Activated naive CD4-positive, alpha-beta T cell treated with anti-CD3 and anti-CD28 coated beads, Interleukin-2, amount 10 ng/mL, durations not matched to agents 7 days and 5 days (primary cell): Measurements from ENCODE around the gene CA4.
"Not testable (repeated sequence)": the region's sequence is repeated elsewhere in the genome, so short reads cannot be mapped to it uniquely, and the experiment has no call there.

Source experiments
- CTCF ChIA-PET: fragments of 350-600 bp; sonication (Branson Sonifier 250); formaldehyde crosslinking; loops from one replicate; lab custom pipeline; 2021; ENCODE audit warnings: antibody characterized with exemption; lab: Charles Lee
- DNase-seq: peaks from one replicate; pipeline ENCODE4 v3.0.0-alpha.2; 2020
- H3K27ac Mint-ChIP-seq: one replicate; pipeline ENCODE4 v1.8.0; 2021; ENCODE audit warnings: mild to moderate bottlenecking, moderate library complexity, mixed read lengths
- H3K27me3 Mint-ChIP-seq: one replicate; pipeline ENCODE4 v1.8.0; 2021; ENCODE audit warnings: mild to moderate bottlenecking, mixed read lengths
- H3K36me3 Mint-ChIP-seq: one replicate; pipeline ENCODE4 v1.8.0; 2021; ENCODE audit warnings: mixed read lengths
- H3K4me1 Mint-ChIP-seq: one replicate; pipeline ENCODE4 v1.8.0; 2021; ENCODE audit warnings: mixed read lengths
- H3K4me3 Mint-ChIP-seq: one replicate; pipeline ENCODE4 v1.8.0; 2021; ENCODE audit warnings: mild to moderate bottlenecking, moderate library complexity, mixed read lengths
- H3K9me3 Mint-ChIP-seq: one replicate; pipeline ENCODE4 v1.8.0; 2021; ENCODE audit warnings: mixed read lengths

Gene CA4

DNA sequence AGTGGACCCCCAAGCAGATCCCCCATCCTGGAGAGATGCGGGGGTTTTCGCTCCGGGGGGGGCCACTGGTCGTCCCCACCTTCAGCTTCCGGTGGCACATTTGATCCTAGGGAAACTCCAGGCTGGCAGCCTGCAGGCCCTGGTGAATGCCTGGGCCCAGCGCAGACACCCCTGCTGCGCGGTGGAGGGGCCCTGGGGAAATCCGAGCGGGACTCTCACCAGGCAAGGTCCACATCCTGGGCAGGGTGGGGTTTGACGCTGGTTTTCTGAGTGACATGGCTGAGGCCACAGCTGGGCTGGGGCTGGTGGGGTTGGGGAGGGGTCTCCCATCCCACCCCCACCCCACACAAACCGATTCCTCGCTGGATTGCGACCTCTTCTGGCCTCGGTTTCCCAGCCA, 30.6 kb upstream of the CA4 start:
- CTCF ChIA-PET, H3K36me3 Mint-ChIP-seq, H3K9me3 Mint-ChIP-seq, H3K4me3 Mint-ChIP-seq, H3K4me1 Mint-ChIP-seq, DNase-seq, H3K27ac Mint-ChIP-seq, H3K27me3 Mint-ChIP-seq: not testable (repeated sequence)

DNA sequence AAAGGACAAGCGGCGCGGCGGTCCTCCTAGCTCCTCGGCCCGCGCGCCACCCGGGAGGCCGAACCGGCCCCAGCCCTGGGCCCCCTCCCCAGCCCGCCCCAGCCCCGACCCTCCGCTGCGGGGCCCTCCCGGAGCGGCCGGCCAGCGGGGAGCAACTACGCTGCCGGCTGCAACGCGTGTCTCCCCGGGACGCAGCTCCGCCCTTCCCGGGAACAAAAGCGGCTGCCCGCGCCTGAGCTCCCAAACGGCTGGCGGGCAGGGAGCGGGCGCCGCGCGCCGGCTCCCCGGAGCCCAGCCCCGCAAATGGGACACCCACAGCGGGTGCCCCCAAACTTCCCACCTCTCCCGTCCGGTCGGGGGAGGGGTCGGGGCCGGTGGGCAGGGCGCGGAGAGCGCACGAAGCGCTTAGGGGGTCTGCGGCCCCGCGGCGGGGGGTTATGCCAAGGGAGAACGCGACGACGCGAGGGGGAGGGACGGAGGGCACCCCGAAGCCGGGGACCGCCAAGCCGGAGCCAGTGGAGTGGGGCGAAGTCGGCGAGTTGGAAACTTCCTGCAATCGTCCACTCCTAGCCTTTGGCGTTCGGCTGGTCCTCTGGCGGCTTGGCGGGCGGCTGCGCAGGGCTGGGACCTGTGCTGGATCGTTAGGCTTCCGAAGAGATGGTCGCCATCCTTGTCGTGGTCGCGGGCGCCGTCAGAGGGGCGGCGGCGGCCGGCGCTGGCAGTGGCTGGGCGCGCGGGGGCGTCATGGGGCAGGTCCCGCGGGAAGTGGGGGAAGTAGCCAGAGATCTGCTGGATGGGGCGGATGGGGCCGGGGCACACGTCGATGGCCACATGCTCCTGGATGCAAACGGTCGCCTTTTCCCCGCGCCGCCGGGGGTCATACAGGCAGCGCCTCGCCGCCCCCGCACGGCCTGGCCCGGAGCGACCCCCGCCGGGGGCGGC, 29.7 kb upstream of the CA4 start:
- CTCF ChIA-PET, DNase-seq, H3K36me3 Mint-ChIP-seq, H3K9me3 Mint-ChIP-seq, H3K4me1 Mint-ChIP-seq, H3K27me3 Mint-ChIP-seq, H3K27ac Mint-ChIP-seq, H3K4me3 Mint-ChIP-seq: not testable (repeated sequence)

DNA sequence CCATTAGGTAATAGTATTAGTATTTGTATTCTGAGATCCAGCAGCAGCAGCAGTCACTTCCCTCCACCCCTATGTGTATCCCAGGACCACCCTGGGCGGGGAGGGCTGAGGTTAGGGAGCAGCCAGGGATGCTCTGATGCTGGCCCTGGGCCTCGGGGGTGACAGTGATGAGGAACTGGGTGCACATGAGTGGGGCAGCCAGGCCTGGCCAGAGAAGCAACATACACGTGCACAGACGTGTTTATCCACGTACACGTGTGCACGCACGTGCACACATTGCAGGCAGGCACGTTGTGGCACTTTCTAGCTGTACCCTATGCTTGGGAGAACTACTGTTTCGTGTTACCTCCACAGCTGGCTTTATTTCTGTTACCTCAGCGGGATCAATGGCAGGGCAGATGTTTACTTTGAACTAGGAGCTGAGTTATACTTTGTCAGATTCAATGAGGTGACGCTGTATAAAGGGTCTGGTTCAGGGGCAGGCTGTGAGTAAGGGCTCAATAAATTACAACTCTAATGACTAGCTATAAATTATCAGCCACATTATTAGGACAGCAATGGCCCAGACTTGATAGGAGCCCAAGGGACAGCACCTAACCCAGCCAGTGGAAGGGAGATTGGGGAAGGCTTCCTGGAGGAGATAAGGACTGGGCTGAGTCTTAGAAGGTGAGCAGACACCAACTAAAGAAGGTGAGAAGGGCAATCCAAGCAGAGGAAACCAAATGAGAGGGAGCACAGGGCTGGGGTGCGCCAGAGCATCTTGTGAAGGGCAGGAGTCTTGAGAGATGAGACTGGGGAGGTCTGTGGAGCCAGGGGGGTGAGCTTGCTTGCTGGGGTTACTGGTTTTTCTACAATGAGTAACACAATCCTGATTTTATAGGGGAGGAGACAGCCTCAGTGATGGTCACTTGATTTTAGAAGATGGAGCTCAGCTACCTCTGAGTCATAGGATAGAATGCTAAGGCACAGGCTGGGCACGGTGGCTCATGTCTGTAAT, 22.4 kb upstream of the CA4 start:
- H3K9me3 Mint-ChIP-seq, result no peaks in the 10 kb centered on the region
- DNase-seq, result no peak
- no peaks in the 10 kb centered on the region for H3K4me1 Mint-ChIP-seq
- CTCF ChIA-PET, result interaction anchor here (2.0 kb wide), 1 partner anchor 16 kb away, joined by 5 read pairs; no protein-coding TSS in a partner anchor
- no peak overlapping the region for H3K4me3 Mint-ChIP-seq
- H3K36me3 Mint-ChIP-seq, result peaks cover 4% of the 10 kb centered on the region
- H3K27ac Mint-ChIP-seq, result no peak overlapping the region
- H3K27me3 Mint-ChIP-seq, result peaks cover 16% of the 10 kb centered on the region

DNA sequence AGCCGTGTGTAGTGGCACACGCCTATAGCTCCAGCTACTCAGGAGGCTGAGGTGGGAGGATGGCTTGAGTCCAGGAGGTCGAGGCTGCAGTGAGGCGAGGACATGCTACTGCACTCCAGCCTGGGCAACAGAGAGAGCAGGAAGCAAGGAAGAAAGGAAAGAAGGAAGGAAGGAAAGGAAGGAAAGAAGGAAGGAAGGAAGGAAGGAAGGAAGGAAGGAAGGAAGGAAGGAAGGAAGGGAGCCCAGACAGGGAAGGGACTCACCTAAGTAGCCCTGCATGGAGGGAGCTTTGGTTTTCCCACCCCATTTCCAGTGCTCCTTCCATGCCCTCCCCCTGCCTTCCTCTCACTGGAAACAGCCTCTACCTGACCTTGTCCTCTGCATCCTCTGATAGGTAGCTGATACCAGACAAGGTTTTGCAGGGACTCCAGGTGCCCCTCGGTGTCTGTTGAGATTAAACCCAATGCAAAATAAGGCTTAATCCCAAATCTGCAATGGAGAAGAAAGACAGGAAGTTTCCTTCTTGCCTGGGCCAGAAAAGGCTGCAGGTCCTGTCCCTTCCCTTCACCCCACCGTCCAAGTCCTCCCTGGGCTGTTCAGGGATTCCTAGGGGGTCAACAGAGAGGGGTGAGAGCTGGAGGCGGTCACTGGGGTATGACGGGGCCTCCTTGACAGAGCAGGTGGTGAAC, 21.5 kb upstream of the CA4 start:
- no peak for DNase-seq
- Mint-ChIP-seq H3K4me1 (peaks cover 3% of the 10 kb centered on the region), H3K27me3 (peaks cover 16% of the 10 kb centered on the region), H3K4me3 (no peak overlapping the region), H3K9me3 (no peaks in the 10 kb centered on the region), H3K36me3 (peaks cover 9% of the 10 kb centered on the region), H3K27ac (no peak overlapping the region)
- CTCF ChIA-PET, result interaction anchor here (2.0 kb wide), 1 partner anchor 15 kb away, joined by 5 read pairs; no protein-coding TSS in a partner anchor

DNA sequence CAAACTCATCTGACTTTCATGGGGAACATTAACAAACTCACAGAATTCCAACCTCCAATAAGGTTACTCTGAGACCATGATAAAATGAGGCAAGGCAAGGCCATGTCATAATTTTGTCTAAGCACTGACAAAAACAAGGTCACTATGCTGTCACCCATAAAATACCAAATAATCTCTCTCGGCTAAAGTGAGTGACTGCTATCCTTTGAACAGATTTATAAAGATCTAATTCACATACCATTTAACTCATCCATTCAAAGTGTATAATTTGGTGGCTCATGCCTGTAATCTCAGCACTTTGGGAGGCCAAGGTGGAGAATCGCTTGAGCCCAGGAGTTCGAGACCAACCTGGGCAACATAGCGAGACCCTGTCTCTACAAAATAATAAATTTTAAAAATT, 20.6 kb upstream of the CA4 start:
- Mint-ChIP-seq H3K4me1 (peaks cover 10% of the 10 kb centered on the region), H3K36me3 (peaks cover 9% of the 10 kb centered on the region), H3K27me3 (peaks cover 16% of the 10 kb centered on the region), H3K27ac (no peak overlapping the region), H3K9me3 (no peaks in the 10 kb centered on the region), H3K4me3 (no peak overlapping the region)
- CTCF ChIA-PET, result interaction anchor here (2.0 kb wide), 1 partner anchor 14 kb away, joined by 5 read pairs; no protein-coding TSS in a partner anchor
- DNase-seq, result no peak

DNA sequence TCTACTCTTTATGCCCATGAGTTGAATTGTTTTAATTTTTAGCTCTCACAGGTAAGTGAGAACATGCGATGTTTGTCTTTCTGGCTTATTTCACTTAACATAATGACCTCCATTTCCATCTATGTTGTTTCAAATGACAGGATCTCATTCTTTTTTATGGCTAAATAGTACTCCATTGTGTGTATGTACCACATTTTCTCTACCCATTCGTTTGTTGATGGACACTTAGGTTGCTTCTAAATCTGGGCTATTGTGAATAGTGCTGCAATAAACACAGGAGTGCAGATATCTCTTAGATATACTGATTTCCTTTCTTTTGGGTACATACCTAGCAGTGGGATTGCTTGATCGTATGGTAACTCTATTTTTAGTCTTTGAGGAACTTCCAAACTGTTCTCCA, 19.3 kb upstream of the CA4 start:
- peaks cover 24% of the 10 kb centered on the region for H3K27me3 Mint-ChIP-seq
- H3K9me3 Mint-ChIP-seq, result no peaks in the 10 kb centered on the region
- no peak overlapping the region for H3K27ac Mint-ChIP-seq
- peaks cover 22% of the 10 kb centered on the region for H3K4me1 Mint-ChIP-seq
- H3K4me3 Mint-ChIP-seq, result no peak overlapping the region
- CTCF ChIA-PET, result no interaction called here
- H3K36me3 Mint-ChIP-seq, result peaks cover 16% of the 10 kb centered on the region
- DNase-seq, result no peak

DNA sequence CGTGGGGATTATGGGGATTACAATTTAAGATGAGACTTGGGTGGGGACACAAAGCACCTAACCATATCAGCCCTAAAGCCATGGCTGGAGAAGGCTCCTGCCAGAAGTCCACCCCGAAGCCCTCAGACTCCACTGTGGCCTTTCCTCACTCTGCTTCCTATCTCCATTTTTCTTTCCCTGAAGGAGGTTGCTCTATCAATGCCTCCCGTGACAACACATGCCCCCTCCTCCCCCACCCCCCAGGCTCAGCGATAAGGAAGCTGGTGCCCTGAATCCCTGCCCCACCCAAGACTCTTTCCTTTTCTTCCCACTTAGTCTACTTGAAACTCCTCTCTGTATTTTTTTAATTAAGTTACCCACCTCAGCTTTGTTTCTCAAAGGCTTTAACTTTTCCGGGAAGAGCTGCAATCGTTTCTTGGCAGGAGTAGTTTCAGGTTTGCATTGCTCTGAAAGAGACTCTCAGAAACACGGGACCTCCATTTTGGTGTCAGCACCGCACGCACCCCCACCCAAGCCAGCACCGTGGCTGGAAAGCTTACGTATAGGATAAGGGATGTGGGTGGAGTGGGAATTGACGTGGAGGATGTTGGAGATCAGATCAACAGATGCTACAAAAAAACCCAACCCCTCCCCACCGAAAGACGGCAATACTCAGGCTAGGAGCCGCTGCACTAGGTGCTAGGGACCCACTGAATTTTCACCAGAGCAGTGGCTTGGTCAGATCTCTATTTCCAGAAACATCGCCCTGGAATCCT, 15.2 kb upstream of the CA4 start:
- H3K36me3 Mint-ChIP-seq, result peaks cover 16% of the 10 kb centered on the region
- peaks cover 48% of the 10 kb centered on the region for H3K27me3 Mint-ChIP-seq
- peak overlapping the region; percentile 74 for H3K27ac Mint-ChIP-seq
- H3K4me3 Mint-ChIP-seq, result peak overlapping the region; percentile 97
- H3K9me3 Mint-ChIP-seq, result peaks cover 2% of the 10 kb centered on the region
- CTCF ChIA-PET, result no interaction called here
- peak; percentile 48 for DNase-seq
- H3K4me1 Mint-ChIP-seq, result peaks cover 31% of the 10 kb centered on the region

DNA sequence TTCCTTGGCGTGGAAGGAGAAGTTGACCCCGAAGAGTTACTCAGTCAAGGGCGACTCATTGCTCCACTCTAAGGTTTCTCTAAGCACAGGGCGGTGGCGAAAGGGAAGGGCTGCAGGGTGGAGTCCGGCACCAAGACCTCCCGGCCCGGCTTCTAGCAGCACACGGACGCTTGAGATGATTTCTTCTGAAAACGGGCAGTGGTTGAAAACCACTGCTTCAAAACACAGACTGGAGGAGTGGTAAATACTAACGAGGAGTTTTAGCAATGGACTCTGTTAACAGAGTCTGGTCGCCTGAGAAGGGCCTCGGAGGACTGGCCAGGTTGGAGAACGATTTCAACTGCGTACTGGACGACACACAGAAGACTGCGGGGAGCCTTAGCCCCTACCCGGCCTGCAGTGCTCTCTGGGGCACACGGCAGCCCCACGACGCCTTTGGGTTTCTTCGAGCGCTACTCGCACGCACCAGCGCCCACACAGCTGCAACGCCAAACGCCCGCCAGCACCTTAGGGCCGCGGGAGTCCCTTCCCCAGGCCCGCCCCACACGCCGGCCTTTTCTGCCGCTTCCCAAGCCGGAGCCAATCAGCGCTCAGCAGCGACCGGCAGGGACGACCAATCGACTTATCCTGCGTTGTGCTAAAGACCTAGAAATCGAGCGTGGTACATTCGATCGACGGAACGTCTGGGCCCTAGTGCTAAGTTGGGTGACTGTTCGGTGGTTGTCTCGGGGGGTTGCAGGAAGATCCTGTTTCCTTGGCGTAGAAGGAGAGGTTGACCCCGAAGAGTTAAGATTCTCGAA, 14.4 kb upstream of the CA4 start:
- peak overlapping the region; percentile 97 for H3K4me3 Mint-ChIP-seq
- peaks cover 2% of the 10 kb centered on the region for H3K9me3 Mint-ChIP-seq
- peak; percentile 90 for DNase-seq
- peaks cover 56% of the 10 kb centered on the region for H3K27me3 Mint-ChIP-seq
- H3K4me1 Mint-ChIP-seq, result peaks cover 34% of the 10 kb centered on the region
- H3K36me3 Mint-ChIP-seq, result peaks cover 16% of the 10 kb centered on the region
- peak overlapping the region; percentile 74 for H3K27ac Mint-ChIP-seq
- CTCF ChIA-PET, result no interaction called here

DNA sequence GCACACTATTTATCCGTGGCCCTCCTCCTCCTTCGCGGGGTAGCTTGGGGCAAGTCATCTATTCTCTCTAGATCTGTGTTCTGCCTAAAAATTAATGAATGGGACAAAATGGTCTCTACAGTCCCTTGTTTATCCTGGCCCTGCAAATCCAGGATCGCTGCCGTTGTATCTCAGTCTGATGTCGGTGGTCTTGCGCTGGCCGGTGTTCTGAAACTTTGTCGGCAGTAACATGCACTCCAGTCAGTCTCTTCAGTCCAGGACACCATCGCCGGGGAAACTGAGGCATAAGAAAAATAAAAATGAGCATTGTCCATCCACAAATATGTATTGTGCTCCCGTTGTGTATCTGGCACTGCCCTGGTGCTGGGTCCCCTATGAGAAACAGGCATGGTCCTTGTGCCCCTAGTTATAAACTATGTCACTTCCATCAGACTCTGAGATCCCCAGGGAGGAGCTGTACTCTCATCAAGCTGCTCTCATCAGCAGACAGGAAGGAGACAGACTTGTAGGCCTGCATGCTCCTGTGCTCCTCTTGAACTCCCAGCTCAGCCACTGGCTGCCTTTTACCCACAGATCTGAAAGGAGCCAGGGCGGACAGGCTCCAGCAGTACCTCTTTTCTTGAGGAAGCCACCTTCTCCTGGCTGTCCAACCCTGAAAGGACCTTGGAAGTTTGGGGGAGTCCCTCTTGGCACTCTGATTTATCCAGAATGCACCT, 13.7 kb upstream of the CA4 start:
- CTCF ChIA-PET, result no interaction called here
- H3K27ac Mint-ChIP-seq, result no peak overlapping the region

DNA sequence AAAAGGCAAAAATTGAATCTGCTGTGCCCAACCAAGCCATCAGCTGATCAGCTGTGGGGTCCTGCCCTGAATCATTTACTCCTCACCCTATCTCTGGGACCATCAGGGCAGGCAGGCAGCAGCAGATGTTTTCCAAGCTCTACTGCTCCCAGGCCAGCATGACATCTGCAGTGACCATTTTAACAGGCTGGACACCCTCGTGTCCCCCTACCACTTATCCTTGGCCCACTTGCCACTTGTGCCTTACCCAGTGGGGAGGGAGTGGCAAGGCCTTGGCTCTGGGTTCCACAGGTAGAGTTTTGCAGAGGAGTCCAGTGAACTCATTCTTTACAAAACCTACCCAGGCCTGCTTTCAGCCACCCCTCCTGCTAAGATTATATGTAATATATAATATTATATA, 12.0 kb upstream of the CA4 start:
- Mint-ChIP-seq H3K9me3 (peaks cover 2% of the 10 kb centered on the region), H3K4me1 (peaks cover 44% of the 10 kb centered on the region)
- CTCF ChIA-PET, result no interaction called here

More for the DNA sequence above, 13.7 kb upstream of the CA4 start:
- Mint-ChIP-seq H3K36me3 (peaks cover 16% of the 10 kb centered on the region), H3K4me1 (peaks cover 39% of the 10 kb centered on the region), H3K27me3 (peaks cover 64% of the 10 kb centered on the region), H3K9me3 (peaks cover 2% of the 10 kb centered on the region), H3K4me3 (peak overlapping the region; percentile 97)
- peak; percentile 20 for DNase-seq

DNA sequence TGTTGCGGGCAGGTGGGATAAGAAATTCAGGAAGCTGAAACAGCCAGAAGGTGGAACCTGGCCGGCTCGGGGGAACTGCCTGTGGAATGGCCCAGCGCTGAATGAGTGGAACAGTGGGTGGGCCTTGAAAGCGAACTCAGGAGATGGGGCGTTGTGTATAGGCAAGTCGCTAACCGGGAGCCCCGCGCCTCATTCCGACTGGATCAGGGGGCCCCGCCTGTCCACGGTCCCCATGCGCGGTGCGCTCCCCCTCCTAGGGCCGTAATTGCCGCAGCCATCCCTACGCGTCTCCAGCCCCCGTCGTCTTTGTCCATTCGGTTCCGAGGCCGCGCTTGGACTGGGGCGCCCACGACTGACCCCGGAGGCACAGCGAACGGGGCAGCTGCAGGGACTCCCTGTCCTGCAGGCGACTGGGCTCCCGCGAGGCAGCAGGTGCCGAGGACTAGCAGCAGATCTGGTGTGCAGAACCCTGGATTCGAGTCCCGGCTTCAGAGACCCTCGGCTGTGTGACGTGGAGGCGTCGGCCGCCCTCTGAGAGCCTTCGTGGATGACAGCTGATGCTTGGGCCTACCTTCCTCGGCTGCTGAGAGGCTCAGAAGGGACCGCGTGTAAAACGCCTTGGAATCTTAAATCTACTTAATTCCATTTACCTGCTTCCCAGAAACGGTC, 10.9 kb upstream of the CA4 start:
- peaks cover 7% of the 10 kb centered on the region for H3K36me3 Mint-ChIP-seq
- no peak overlapping the region for H3K27ac Mint-ChIP-seq
- peaks cover 49% of the 10 kb centered on the region for H3K4me1 Mint-ChIP-seq
- H3K4me3 Mint-ChIP-seq, result no peak overlapping the region
- CTCF ChIA-PET, result no interaction called here
- peaks cover 92% of the 10 kb centered on the region for H3K27me3 Mint-ChIP-seq
- peak; percentile 19 for DNase-seq
- H3K9me3 Mint-ChIP-seq, result peaks cover 2% of the 10 kb centered on the region

More for the DNA sequence above, 12.0 kb upstream of the CA4 start:
- no peak overlapping the region for H3K4me3 Mint-ChIP-seq
- peaks cover 80% of the 10 kb centered on the region for H3K27me3 Mint-ChIP-seq
- peak; percentile 0 for DNase-seq
- H3K36me3 Mint-ChIP-seq, result peaks cover 9% of the 10 kb centered on the region
- no peak overlapping the region for H3K27ac Mint-ChIP-seq
